ENCODE results near the gene SYNDIG1.

DNA sequence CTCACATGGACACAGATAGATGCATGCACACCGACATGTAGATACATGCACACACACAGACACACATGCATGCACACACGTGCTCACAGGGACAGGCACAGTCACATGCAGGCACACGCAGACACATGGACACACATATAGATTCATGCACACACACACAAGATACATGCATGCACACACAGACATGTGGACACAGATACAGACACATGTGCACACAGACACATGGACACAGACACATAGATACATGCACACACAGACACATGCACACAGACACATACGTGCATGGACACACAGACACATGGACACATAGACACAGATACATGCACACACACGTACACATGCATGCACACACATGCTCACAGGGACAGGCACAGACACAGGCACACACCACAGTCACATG, 19.8 kb downstream of the SYNDIG1 start:
- TF ChIP-seq, protein P1, sequence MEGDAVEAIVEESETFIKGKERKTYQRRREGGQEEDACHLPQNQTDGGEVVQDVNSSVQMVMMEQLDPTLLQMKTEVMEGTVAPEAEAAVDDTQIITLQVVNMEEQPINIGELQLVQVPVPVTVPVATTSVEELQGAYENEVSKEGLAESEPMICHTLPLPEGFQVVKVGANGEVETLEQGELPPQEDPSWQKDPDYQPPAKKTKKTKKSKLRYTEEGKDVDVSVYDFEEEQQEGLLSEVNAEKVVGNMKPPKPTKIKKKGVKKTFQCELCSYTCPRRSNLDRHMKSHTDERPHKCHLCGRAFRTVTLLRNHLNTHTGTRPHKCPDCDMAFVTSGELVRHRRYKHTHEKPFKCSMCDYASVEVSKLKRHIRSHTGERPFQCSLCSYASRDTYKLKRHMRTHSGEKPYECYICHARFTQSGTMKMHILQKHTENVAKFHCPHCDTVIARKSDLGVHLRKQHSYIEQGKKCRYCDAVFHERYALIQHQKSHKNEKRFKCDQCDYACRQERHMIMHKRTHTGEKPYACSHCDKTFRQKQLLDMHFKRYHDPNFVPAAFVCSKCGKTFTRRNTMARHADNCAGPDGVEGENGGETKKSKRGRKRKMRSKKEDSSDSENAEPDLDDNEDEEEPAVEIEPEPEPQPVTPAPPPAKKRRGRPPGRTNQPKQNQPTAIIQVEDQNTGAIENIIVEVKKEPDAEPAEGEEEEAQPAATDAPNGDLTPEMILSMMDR (conservative IDR thresholded peaks at IDR 0.05; ENCODE audit: low read depth, low read length): no peak
- TF ChIP-seq EZH2 (IDR thresholded peaks at IDR 0.05; ENCODE audit: low read length, unreplicated experiment) (no peak), EZH2phosphoT487 (IDR thresholded peaks at IDR 0.05; ENCODE audit: borderline replicate concordance, low read length) (no peak)

Data from PC-3 (cell line).